Measurements from ENCODE around the gene HSD11B2.
A peak's percentile ranks its signal among the peaks of the same experiment; 100 is the strongest.

The HSD11B2 gene

DNA sequence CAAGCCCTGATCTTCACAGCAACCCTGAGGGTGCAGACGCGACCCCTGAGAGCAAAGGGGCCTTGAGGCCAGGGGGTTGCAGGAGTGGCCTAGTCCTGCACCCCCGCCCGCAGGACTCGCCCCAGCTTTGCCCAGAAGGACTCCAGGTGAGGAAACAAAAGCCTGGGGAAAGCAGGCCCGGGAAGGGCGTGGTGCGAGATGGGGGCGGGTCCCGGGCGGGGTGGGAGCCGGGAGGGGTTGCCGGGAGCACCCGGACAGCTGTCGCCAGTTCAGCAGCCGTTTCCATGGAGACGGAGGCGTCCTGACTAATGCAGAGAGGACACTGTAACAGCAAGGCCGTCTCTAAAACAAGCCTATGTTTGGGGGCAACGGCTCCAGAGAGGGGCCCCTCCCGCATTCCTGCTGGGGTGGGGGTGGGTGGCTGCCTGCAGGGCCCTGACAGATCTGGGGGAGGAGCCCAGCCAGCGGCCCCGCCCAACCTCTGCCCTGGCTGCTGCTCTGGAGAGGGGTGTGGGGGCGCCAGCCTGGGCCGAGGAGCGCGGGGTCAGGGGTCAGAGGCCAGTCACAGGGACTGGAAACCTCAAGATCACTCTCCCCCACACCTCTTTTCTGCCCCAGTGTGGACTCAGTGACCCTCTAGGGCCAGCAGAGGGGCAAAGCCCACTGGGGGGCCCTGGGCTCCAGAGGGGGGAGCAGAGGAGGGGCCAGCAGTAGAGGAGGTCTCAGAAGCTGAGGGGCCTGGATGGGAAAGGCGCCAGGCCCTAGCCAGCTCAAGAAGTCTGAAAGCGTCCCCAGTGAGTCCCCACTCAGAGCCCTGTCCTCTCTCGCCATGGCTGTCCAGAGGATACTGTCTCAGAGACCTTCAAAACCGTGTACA, 34.5 kb upstream of the HSD11B2 start (continued):
- no peak for TF ChIP-seq ZNF830 (tag by site-specific recombination; IDR thresholded peaks at IDR 0.05; ENCODE audit: low read depth)
- 0 out of 2 replicates have a peak, but pooled peaks have one; percentile 31 for TF ChIP-seq ZNF335 (tag by site-specific recombination; conservative IDR thresholded peaks at IDR 0.05)
- TF ChIP-seq, protein P1, sequence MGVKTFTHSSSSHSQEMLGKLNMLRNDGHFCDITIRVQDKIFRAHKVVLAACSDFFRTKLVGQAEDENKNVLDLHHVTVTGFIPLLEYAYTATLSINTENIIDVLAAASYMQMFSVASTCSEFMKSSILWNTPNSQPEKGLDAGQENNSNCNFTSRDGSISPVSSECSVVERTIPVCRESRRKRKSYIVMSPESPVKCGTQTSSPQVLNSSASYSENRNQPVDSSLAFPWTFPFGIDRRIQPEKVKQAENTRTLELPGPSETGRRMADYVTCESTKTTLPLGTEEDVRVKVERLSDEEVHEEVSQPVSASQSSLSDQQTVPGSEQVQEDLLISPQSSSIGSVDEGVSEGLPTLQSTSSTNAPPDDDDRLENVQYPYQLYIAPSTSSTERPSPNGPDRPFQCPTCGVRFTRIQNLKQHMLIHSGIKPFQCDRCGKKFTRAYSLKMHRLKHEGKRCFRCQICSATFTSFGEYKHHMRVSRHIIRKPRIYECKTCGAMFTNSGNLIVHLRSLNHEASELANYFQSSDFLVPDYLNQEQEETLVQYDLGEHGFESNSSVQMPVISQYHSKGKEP (tag by site-specific recombination; IDR thresholded peaks at IDR 0.05), result 0 out of 2 replicates have a peak, but pooled peaks have one; percentile 19
- no peak for TF ChIP-seq SETDB1 (IDR thresholded peaks at IDR 0.05; ENCODE audit: insufficient read length, low read length)
- no peak; the same call in 1 of the 2 replicates for TF ChIP-seq ZFHX2 (tag by site-specific recombination; conservative IDR thresholded peaks at IDR 0.05)
- no peak for TF ChIP-seq GLI2 (tag by site-specific recombination; IDR thresholded peaks at IDR 0.05; ENCODE audit: borderline replicate concordance, low read depth)
- TF ChIP-seq ZNF585B (tag by site-specific recombination; IDR thresholded peaks at IDR 0.05), result no peak
- TF ChIP-seq ZNF837 (tag by site-specific recombination; IDR thresholded peaks at IDR 0.05), result no peak
- TF ChIP-seq ZNF544 (tag by site-specific recombination; IDR thresholded peaks at IDR 0.05), result no peak
- no peak for TF ChIP-seq ZNF514 (tag by site-specific recombination; IDR thresholded peaks at IDR 0.05)
- no peak for TF ChIP-seq ZNF266 (tag by site-specific recombination; IDR thresholded peaks at IDR 0.05; ENCODE audit: low read depth)
- TF ChIP-seq ZNF701 (tag by site-specific recombination; IDR thresholded peaks at IDR 0.05), result no peak
- TF ChIP-seq SP2 (tag by site-specific recombination; IDR thresholded peaks at IDR 0.05), result peak; percentile 29
- no peak for TF ChIP-seq ZNF48 (tag by site-specific recombination; IDR thresholded peaks at IDR 0.05)
- TF ChIP-seq KLF10 (tag by site-specific recombination; IDR thresholded peaks at IDR 0.05), result peak; percentile 63; the same call in 1 of the 2 replicates
- TF ChIP-seq ZNF341 (tag by site-specific recombination; IDR thresholded peaks at IDR 0.05; ENCODE audit: low read depth), result peak; percentile 84
- TF ChIP-seq ZNF10 (tag by site-specific recombination; IDR thresholded peaks at IDR 0.05), result 0 out of 2 replicates have a peak, but pooled peaks have one; percentile 39
- TF ChIP-seq, protein P2, sequence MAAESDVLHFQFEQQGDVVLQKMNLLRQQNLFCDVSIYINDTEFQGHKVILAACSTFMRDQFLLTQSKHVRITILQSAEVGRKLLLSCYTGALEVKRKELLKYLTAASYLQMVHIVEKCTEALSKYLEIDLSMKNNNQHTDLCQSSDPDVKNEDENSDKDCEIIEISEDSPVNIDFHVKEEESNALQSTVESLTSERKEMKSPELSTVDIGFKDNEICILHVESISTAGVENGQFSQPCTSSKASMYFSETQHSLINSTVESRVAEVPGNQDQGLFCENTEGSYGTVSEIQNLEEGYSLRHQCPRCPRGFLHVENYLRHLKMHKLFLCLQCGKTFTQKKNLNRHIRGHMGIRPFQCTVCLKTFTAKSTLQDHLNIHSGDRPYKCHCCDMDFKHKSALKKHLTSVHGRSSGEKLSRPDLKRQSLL (tag by site-specific recombination; IDR thresholded peaks at IDR 0.05), result no peak
- no peak for TF ChIP-seq ZNF16 (tag by site-specific recombination; IDR thresholded peaks at IDR 0.05; ENCODE audit: low read depth)
- no peak for TF ChIP-seq ZNF560 (tag by site-specific recombination; IDR thresholded peaks at IDR 0.05; ENCODE audit: borderline replicate concordance)
- no peak for TF ChIP-seq ZNF626 (tag by site-specific recombination; IDR thresholded peaks at IDR 0.05)
- TF ChIP-seq, protein P3, sequence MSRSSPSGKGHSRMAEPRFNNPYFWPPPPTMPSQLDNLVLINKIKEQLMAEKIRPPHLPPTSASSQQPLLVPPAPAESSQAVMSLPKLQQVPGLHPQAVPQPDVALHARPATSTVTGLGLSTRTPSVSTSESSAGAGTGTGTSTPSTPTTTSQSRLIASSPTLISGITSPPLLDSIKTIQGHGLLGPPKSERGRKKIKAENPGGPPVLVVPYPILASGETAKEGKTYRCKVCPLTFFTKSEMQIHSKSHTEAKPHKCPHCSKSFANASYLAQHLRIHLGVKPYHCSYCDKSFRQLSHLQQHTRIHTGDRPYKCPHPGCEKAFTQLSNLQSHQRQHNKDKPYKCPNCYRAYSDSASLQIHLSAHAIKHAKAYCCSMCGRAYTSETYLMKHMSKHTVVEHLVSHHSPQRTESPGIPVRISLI (tag by site-specific recombination; IDR thresholded peaks at IDR 0.05), result no peak
- no peak for TF ChIP-seq ZNF174 (tag by site-specific recombination; IDR thresholded peaks at IDR 0.05)
- peak; percentile 97 for TF ChIP-seq KLF1 (tag by site-specific recombination; IDR thresholded peaks at IDR 0.05)
- no peak for TF ChIP-seq ZNF777 (tag by site-specific recombination; IDR thresholded peaks at IDR 0.05; ENCODE audit: borderline replicate concordance)
- no peak for TF ChIP-seq ZEB2 (tag by site-specific recombination; IDR thresholded peaks at IDR 0.05)
- TF ChIP-seq, protein P4, sequence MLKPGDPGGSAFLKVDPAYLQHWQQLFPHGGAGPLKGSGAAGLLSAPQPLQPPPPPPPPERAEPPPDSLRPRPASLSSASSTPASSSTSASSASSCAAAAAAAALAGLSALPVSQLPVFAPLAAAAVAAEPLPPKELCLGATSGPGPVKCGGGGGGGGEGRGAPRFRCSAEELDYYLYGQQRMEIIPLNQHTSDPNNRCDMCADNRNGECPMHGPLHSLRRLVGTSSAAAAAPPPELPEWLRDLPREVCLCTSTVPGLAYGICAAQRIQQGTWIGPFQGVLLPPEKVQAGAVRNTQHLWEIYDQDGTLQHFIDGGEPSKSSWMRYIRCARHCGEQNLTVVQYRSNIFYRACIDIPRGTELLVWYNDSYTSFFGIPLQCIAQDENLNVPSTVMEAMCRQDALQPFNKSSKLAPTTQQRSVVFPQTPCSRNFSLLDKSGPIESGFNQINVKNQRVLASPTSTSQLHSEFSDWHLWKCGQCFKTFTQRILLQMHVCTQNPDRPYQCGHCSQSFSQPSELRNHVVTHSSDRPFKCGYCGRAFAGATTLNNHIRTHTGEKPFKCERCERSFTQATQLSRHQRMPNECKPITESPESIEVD (tag by site-specific recombination; IDR thresholded peaks at IDR 0.05), result no peak
- TF ChIP-seq TRIM28 (IDR thresholded peaks at IDR 0.05; ENCODE audit: borderline replicate concordance, low read length), result no peak
- no peak for TF ChIP-seq ZNF529 (tag by site-specific recombination; IDR thresholded peaks at IDR 0.05; ENCODE audit: insufficient replicate concordance)
- no peak; the same call in 1 of the 2 replicates for TF ChIP-seq ZNF660 (tag by site-specific recombination; IDR thresholded peaks at IDR 0.05)
- no peak for TF ChIP-seq SALL2 (tag by site-specific recombination; IDR thresholded peaks at IDR 0.05; ENCODE audit: borderline replicate concordance)
- no peak; the same call in 1 of the 2 replicates for TF ChIP-seq ZBTB20 (tag by site-specific recombination; IDR thresholded peaks at IDR 0.05)
- TF ChIP-seq ZNF114 (tag by site-specific recombination; IDR thresholded peaks at IDR 0.05), result no peak
- no peak for TF ChIP-seq ZBTB8A (tag by site-specific recombination; IDR thresholded peaks at IDR 0.05)
- no peak for TF ChIP-seq RBAK (tag by site-specific recombination; IDR thresholded peaks at IDR 0.05)

All from HEK293 (cell line).